ENCODE data around the gene TMCO4. TPM values are rescaled to one million over a fixed set of nuclear protein-coding genes. Genes with fewer than 3 reads are reported as not detected.
"Not testable (repeated sequence)": the region's sequence is repeated elsewhere in the genome, so short reads cannot be mapped to it uniquely, and the experiment has no call there.

The TMCO4 gene
- polyA plus RNA-seq, 6 donors from 2014 or later: 11.2 to 19.7 (median 13.8) TPM

GRCh38 chr1:19644681-19645410, 154.9 kb downstream of the TMCO4 start:
- H3K4me1 Mint-ChIP-seq: peaks cover 21 to 33% (median 27%) of the 10 kb centered on the region in 3 donors
- no peak for DNase-seq
- ATAC-seq (ENCODE audit: low read depth in 2 of 2): peak; percentile 26
- no peaks in the 10 kb centered on the region for H3K9me3 Mint-ChIP-seq
- H3K36me3 Mint-ChIP-seq: peaks cover 0 to 8% of the 10 kb centered on the region in 2 donors
- H3K27ac Mint-ChIP-seq: peak overlapping the region in 2 of 6 donors; percentile 81 to 82
- H3K4me3 Mint-ChIP-seq: peak overlapping the region; percentile 86 to 96 (median 89)
- peaks cover 50 to 80% (median 63%) of the 10 kb centered on the region in 3 donors for H3K27me3 Mint-ChIP-seq

GRCh38 chr1:19644395-19644680, 155.4 kb downstream of the TMCO4 start:
- peak overlapping the region in 2 of 8 donors; percentile 87 to 95 for H3K4me3 Mint-ChIP-seq
- peaks cover 50 to 77% (median 64%) of the 10 kb centered on the region in 3 donors for H3K27me3 Mint-ChIP-seq
- H3K4me1 Mint-ChIP-seq: peaks cover 21 to 33% (median 27%) of the 10 kb centered on the region in 3 donors
- DNase-seq (no peak), ATAC-seq (ENCODE audit: low read depth in 2 of 2) (peak in 1 of 2 donors; percentile 13)
- peaks cover 0 to 8% of the 10 kb centered on the region in 2 donors for H3K36me3 Mint-ChIP-seq
- H3K27ac Mint-ChIP-seq: peak overlapping the region in 1 of 6 donors; percentile 82
- no peaks in the 10 kb centered on the region for H3K9me3 Mint-ChIP-seq

- H3K4me1 Mint-ChIP-seq: peaks cover 21 to 33% (median 27%) of the 10 kb centered on the region in 3 donors
- DNase-seq (peak; percentile 44), ATAC-seq (ENCODE audit: low read depth in 2 of 2) (peak; percentile 80 to 82)
- peaks cover 55 to 77% (median 69%) of the 10 kb centered on the region in 3 donors for H3K27me3 Mint-ChIP-seq
- H3K9me3 Mint-ChIP-seq: no peaks in the 10 kb centered on the region
- peak within 1 kb of the TSS; percentile 86 to 96 (median 91) for H3K4me3 Mint-ChIP-seq
- H3K36me3 Mint-ChIP-seq: peaks cover 0 to 8% of the 10 kb centered on the region in 2 donors
- H3K27ac Mint-ChIP-seq: peak within 1 kb of the TSS in 4 of 6 donors; percentile 21 to 82 (median 74)
Measured at GRCh38 chr1:19643602-19644394, 155.9 kb downstream of the TMCO4 start, which contains the start of gene NBL1. TSS of gene NBL1 (plus strand) at chr1:19644311. CDS start at chr1:19655031, 10,720 bp downstream.

GRCh38 chr1:19643121-19643520, 156.6 kb downstream of the TMCO4 start:
- Mint-ChIP-seq H3K27ac (peak overlapping the region in 2 of 6 donors; percentile 21 to 66), H3K9me3 (no peaks in the 10 kb centered on the region), H3K36me3 (peaks cover 0 to 8% of the 10 kb centered on the region in 2 donors), H3K27me3 (peaks cover 54 to 76% (median 69%) of the 10 kb centered on the region in 3 donors), H3K4me1 (peaks cover 21 to 32% (median 27%) of the 10 kb centered on the region in 3 donors), H3K4me3 (peak overlapping the region; percentile 55 to 89 (median 76))
- no peak for DNase-seq
- no peak for ATAC-seq (ENCODE audit: low read depth in 2 of 2)

DNA sequence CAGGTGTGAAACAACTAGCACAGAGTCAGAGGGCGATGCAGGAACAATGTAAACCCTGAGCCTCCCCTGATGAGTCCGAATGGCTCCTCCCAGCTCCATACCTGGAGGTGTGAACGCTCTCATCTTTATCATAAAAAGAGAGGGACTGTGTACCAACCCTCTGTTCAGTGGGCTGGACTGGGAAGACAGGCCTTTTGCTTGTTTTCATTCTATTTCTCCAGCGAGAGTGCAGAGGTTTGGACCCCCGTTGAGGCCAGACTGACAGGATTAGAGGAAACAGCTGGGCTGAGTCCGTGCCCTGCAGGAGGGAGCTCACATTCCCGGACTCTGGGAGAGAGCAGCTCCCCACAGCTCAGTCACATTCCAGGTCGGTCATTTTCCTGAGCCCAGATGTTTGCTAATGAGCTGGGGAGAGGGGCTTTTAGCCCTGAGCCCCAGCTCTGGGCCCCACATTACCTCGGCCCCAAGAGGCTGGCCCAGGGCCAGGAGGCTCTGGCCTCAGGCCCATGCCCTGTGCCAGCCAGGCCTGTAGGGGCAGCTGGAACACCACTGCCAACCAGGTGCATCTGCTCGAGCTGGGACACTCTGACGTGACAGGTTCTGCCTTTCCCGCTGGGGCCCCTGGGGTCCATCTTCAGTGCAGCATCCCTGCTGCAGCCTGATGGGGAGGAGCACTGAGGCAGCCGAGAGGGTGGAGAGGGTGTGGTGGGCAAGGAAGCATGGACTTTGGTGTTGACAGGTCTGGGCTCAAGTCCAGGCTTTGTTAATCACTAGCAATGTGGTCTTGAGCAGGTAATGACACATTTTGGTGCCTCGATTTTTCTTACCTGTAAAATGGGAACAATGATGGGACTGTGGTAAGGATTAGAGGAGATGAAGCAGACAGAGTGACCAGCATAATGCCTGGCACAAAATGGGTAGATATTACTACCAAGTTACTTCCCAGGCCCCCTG, 159.1 kb downstream of the TMCO4 start:
- ATAC-seq (ENCODE audit: low read depth in 2 of 2): no peak
- no peak overlapping the region for H3K4me3 Mint-ChIP-seq

GRCh38 chr1:19639999-19640362, 159.7 kb downstream of the TMCO4 start:
- Mint-ChIP-seq H3K4me1 (peaks cover 9 to 14% (median 12%) of the 10 kb centered on the region in 3 donors), H3K27me3 (peaks cover 40 to 45% (median 44%) of the 10 kb centered on the region in 3 donors), H3K27ac (no peak overlapping the region)

More for the DNA sequence above, 159.1 kb downstream of the TMCO4 start:
- peaks cover 41 to 52% (median 48%) of the 10 kb centered on the region in 3 donors for H3K27me3 Mint-ChIP-seq
- no peak for DNase-seq
- peaks cover 13 to 21% (median 13%) of the 10 kb centered on the region in 3 donors for H3K4me1 Mint-ChIP-seq
- peaks cover 0 to 8% of the 10 kb centered on the region in 2 donors for H3K36me3 Mint-ChIP-seq
- no peak overlapping the region for H3K27ac Mint-ChIP-seq
- H3K9me3 Mint-ChIP-seq: no peaks in the 10 kb centered on the region

DNA sequence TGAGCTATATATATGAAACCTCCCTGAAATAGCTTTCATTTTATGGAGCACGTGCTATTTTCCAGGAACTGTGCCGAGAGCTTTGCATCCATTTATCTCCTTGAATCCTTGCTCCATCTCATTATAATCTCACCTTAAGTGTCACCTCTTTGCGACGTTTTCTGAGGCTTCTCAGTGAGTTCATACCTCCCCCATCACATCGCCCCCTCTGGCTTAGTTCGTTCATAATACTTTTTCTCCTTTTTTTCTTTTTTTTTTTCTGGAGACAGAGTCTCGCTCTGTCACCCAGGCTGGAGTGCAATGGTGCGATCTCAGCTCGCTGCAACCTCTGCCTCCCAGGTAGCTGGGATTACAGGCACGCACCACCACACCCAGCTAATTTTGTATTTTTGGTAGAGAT, 160.5 kb downstream of the TMCO4 start:
- not testable (repeated sequence) for H3K9me3 Mint-ChIP-seq, H3K36me3 Mint-ChIP-seq
- peaks cover 36 to 40% (median 37%) of the 10 kb centered on the region in 3 donors for H3K27me3 Mint-ChIP-seq

More at GRCh38 chr1:19639999-19640362, 159.7 kb downstream of the TMCO4 start:
- no peak overlapping the region for H3K4me3 Mint-ChIP-seq
- no peaks in the 10 kb centered on the region for H3K9me3 Mint-ChIP-seq
- no peak for ATAC-seq (ENCODE audit: low read depth in 2 of 2)
- peaks cover 0 to 6% of the 10 kb centered on the region in 2 donors for H3K36me3 Mint-ChIP-seq
- DNase-seq: no peak

GRCh38 chr1:19637606-19638005, 162.1 kb downstream of the TMCO4 start:
- Mint-ChIP-seq H3K36me3 (no peaks in the 10 kb centered on the region), H3K4me1 (peaks cover 0 to under 1% (median 0%) of the 10 kb centered on the region in 3 donors), H3K9me3 (no peaks in the 10 kb centered on the region), H3K27me3 (peaks cover 24 to 28% (median 27%) of the 10 kb centered on the region in 3 donors), H3K4me3 (no peak overlapping the region), H3K27ac (no peak overlapping the region)
- DNase-seq: no peak
- no peak for ATAC-seq (ENCODE audit: low read depth in 2 of 2)

More for the DNA sequence above, 160.5 kb downstream of the TMCO4 start:
- H3K4me1 Mint-ChIP-seq; ATAC-seq (ENCODE audit: low read depth in 2 of 2); DNase-seq; H3K4me3 Mint-ChIP-seq; H3K27ac Mint-ChIP-seq: not testable (repeated sequence)

- DNase-seq; H3K36me3 Mint-ChIP-seq; H3K27ac Mint-ChIP-seq; ATAC-seq (ENCODE audit: low read depth in 2 of 2); H3K4me1 Mint-ChIP-seq; H3K9me3 Mint-ChIP-seq: not testable (repeated sequence)
- peak overlapping the region in 1 of 8 donors; percentile 42 for H3K4me3 Mint-ChIP-seq
- H3K27me3 Mint-ChIP-seq: peaks cover 18 to 20% (median 18%) of the 10 kb centered on the region in 3 donors
Measured at GRCh38 chr1:19636749-19637148, 163.0 kb downstream of the TMCO4 start.

GRCh38 chr1:19636065-19636464, 163.7 kb downstream of the TMCO4 start:
- ATAC-seq (ENCODE audit: low read depth in 2 of 2): no peak
- no peaks in the 10 kb centered on the region for H3K36me3 Mint-ChIP-seq
- H3K9me3 Mint-ChIP-seq: no peaks in the 10 kb centered on the region
- peak overlapping the region in 2 of 8 donors; percentile 15 to 22 for H3K4me3 Mint-ChIP-seq
- DNase-seq: no peak
- no peaks in the 10 kb centered on the region for H3K4me1 Mint-ChIP-seq
- H3K27me3 Mint-ChIP-seq: peaks cover 11 to 13% (median 11%) of the 10 kb centered on the region in 3 donors
- peak overlapping the region in 1 of 6 donors; percentile 28 for H3K27ac Mint-ChIP-seq

GRCh38 chr1:19635646-19636045, 164.1 kb downstream of the TMCO4 start:
- Mint-ChIP-seq H3K36me3 (no peaks in the 10 kb centered on the region), H3K27ac (peak overlapping the region in 1 of 6 donors; percentile 28), H3K9me3 (no peaks in the 10 kb centered on the region), H3K27me3 (peaks cover 7 to 9% (median 9%) of the 10 kb centered on the region in 3 donors), H3K4me3 (no peak overlapping the region), H3K4me1 (no peaks in the 10 kb centered on the region)
- DNase-seq (no peak), ATAC-seq (ENCODE audit: low read depth in 2 of 2) (no peak)

GRCh38 chr1:19635064-19635463, 164.7 kb downstream of the TMCO4 start:
- H3K36me3 Mint-ChIP-seq; H3K27me3 Mint-ChIP-seq; ATAC-seq (ENCODE audit: low read depth in 2 of 2); DNase-seq; H3K4me3 Mint-ChIP-seq; H3K4me1 Mint-ChIP-seq; H3K9me3 Mint-ChIP-seq; H3K27ac Mint-ChIP-seq: not testable (repeated sequence)

Data from naive B cell (primary cell).